ENCODE measurements around the gene MTMR8.

The MTMR8 gene

DNA sequence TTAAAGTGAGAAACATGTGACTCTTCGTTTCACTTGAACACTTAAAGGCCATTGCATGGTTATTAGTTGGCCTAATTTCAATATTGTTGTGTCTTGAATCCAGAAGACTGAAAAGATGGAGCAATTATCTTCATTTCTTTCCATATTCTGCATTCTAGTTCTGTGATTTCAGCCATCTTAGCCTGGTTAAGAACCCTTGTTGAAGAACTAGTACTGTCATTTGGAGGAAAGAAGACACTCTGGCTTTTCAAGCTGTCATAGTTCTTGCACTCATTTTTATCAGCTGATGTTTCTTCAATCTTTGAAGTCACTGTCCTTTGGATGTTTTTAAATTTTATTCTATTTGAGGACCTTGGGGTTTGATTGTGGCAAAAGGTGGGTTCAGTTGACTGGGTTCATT is 81.6 kb downstream of the MTMR8 start:
- DNase-seq (ENCODE audit: low read depth, low spot score): no peak

DNA sequence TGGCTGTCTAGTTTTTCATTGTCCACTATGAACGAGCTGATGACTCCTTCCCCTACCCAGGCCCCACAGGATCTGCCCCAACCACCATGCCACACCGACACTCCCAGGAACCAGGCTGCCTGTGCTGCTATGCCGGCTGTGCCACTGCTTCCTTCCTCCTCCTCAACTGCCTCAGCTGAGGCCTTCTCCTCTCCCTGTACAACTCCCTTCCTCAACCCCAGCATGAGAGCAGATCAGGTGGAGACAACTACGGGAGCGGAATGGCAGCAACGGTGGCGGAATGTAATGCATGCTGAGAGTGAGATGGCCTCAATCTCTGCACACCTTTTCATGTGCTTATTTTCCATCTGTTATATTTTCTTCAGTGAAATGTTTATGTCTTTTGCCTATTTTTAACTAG is 88.5 kb downstream of the MTMR8 start:
- DNase-seq (ENCODE audit: low read depth, low spot score): no peak

- no peak for DNase-seq (ENCODE audit: low read depth, low spot score)
Observed at GRCh38 chrX:64291123-64291522, 104.1 kb downstream of the MTMR8 start.

GRCh38 chrX:64265265-64265664 is 130.0 kb downstream of the MTMR8 start:
- DNase-seq (ENCODE audit: low read depth, low spot score): no peak

GRCh38 chrX:64230123-64230970 is 164.9 kb downstream of the MTMR8 start, which contains the start of gene ASB12:
Gene ASB12 (minus strand): TSS chrX:64230607. CDS start chrX:64225650, 4,957 bp downstream.
- DNase-seq (ENCODE audit: low read depth, low spot score): no peak

GRCh38 chrX:64229154-64229553 is 166.1 kb downstream of the MTMR8 start:
- DNase-seq (ENCODE audit: low read depth, low spot score): no peak
